Parathyroid adenoma (tissue), 2 donors: Measurements from ENCODE around the gene NOTUM.

ENCODE experiments used
- H2AFZ ChIP-seq: fragments of 300-600 bp; sonication (generic); one replicate; pipeline ENCODE4 v1.7.0; 2017; ENCODE audit warnings: antibody characterized with exemption, mild to moderate bottlenecking
- H3K27ac ChIP-seq: fragments of 300-600 bp; sonication (generic); one replicate; pipeline ENCODE4 v1.7.0; 2017
- H3K27me3 ChIP-seq: fragments of 300-600 bp; sonication (generic); one replicate; pipeline ENCODE4 v1.7.0; 2017; ENCODE audit warnings: low read length; ENCODE audit not compliant: control insufficient read depth, insufficient read depth
- H3K36me3 ChIP-seq: fragments of 300-600 bp; sonication (generic); one replicate; pipeline ENCODE4 v1.7.0; 2017; ENCODE audit warnings: low read length; ENCODE audit not compliant: control insufficient read depth, insufficient read depth
- H3K4me1 ChIP-seq: fragments of 300-600 bp; sonication (generic); one replicate; pipeline ENCODE4 v1.7.0; 2017; ENCODE audit warnings: control low read depth
- H3K4me2 ChIP-seq: fragments of 300-600 bp; sonication (generic); one replicate; pipeline ENCODE4 v1.7.0; 2017; ENCODE audit warnings: low read length
- H3K4me3 ChIP-seq: fragments of 300-600 bp; sonication (generic); one replicate; pipeline ENCODE4 v1.7.0; 2017; ENCODE audit warnings: low read depth, low read length
- H3K79me2 ChIP-seq: fragments of 300-600 bp; sonication (generic); one replicate; pipeline ENCODE4 v1.7.0; 2017; ENCODE audit warnings: control low read depth
- H3K9ac ChIP-seq: fragments of 300-600 bp; sonication (generic); one replicate; pipeline ENCODE4 v1.7.0; 2017; ENCODE audit warnings: mild to moderate bottlenecking
- H3K9me3 ChIP-seq: fragments of 300-600 bp; sonication (generic); one replicate; pipeline ENCODE4 v1.7.0; 2017; ENCODE audit warnings: low read length; ENCODE audit not compliant: control insufficient read depth
- TF ChIP-seq, protein P1 (sequence below): fragments of 300-600 bp; sonication (generic); IDR thresholded peaks from one replicate; pipeline ENCODE4 v1.7.0; 2017; ENCODE audit warnings: antibody characterized with exemption, mild to moderate bottlenecking
- donor health status: primary hyperparathyroidism.

The NOTUM gene

GRCh38 chr17:81987161-81987770 is 26.3 kb upstream of the NOTUM start:
- TF ChIP-seq, protein P1, sequence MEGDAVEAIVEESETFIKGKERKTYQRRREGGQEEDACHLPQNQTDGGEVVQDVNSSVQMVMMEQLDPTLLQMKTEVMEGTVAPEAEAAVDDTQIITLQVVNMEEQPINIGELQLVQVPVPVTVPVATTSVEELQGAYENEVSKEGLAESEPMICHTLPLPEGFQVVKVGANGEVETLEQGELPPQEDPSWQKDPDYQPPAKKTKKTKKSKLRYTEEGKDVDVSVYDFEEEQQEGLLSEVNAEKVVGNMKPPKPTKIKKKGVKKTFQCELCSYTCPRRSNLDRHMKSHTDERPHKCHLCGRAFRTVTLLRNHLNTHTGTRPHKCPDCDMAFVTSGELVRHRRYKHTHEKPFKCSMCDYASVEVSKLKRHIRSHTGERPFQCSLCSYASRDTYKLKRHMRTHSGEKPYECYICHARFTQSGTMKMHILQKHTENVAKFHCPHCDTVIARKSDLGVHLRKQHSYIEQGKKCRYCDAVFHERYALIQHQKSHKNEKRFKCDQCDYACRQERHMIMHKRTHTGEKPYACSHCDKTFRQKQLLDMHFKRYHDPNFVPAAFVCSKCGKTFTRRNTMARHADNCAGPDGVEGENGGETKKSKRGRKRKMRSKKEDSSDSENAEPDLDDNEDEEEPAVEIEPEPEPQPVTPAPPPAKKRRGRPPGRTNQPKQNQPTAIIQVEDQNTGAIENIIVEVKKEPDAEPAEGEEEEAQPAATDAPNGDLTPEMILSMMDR, result no peak
- no peak overlapping the region for H3K27ac ChIP-seq
- no peak overlapping the region for H2AFZ ChIP-seq
- no peaks in the 10 kb centered on the region for H3K27me3 ChIP-seq
- no peaks in the 10 kb centered on the region for H3K36me3 ChIP-seq
- no peak overlapping the region for H3K4me3 ChIP-seq
- peaks cover 22% of the 10 kb centered on the region for H3K79me2 ChIP-seq
- peaks cover 12% of the 10 kb centered on the region for H3K4me1 ChIP-seq
- H3K4me2 ChIP-seq, result no peak overlapping the region
- H3K9ac ChIP-seq, result no peak overlapping the region
- no peaks in the 10 kb centered on the region for H3K9me3 ChIP-seq

DNA sequence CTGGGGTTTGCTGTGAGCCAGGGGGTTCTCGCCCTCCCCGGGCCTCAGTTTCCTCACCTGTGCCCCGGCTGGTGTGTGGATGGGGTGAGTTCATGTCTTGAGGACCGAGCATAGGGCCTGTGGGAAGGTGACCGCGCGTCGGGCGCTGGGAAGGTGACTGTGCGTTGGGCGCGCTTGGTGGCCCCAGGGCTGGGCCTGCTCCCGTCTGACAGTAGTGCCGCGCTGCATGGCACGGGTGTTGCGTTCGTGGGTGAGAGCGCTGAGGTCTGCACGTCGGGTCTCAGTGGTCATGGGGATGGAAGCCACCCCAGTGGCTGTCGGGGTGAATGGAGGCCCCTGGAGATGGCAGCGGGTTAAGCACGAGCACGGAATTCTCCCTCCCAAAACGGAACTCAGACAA is 25.6 kb upstream of the NOTUM start:
- Histone ChIP-seq H3K9ac (no peak overlapping the region), H3K4me1 (peaks cover 7% of the 10 kb centered on the region), H2AFZ (no peak overlapping the region), H3K9me3 (no peaks in the 10 kb centered on the region), H3K36me3 (no peaks in the 10 kb centered on the region), H3K27me3 (no peaks in the 10 kb centered on the region), H3K4me3 (no peak overlapping the region), H3K27ac (no peak overlapping the region), H3K79me2 (peaks cover 22% of the 10 kb centered on the region), H3K4me2 (no peak overlapping the region)
- TF ChIP-seq, protein P1, result no peak

GRCh38 chr17:81984773-81985410 is 23.9 kb upstream of the NOTUM start:
- H3K4me3 ChIP-seq, result no peak overlapping the region
- no peak overlapping the region for H2AFZ ChIP-seq
- no peaks in the 10 kb centered on the region for H3K36me3 ChIP-seq
- no peak overlapping the region for H3K9ac ChIP-seq
- H3K27me3 ChIP-seq, result no peaks in the 10 kb centered on the region
- H3K9me3 ChIP-seq, result no peaks in the 10 kb centered on the region
- no peak overlapping the region for H3K27ac ChIP-seq
- TF ChIP-seq, protein P1, result no peak
- no peak overlapping the region for H3K4me2 ChIP-seq
- H3K4me1 ChIP-seq, result no peaks in the 10 kb centered on the region
- peaks cover 22% of the 10 kb centered on the region for H3K79me2 ChIP-seq

GRCh38 chr17:81983639-81984373 is 22.8 kb upstream of the NOTUM start:
- Histone ChIP-seq H3K9me3 (no peaks in the 10 kb centered on the region), H3K9ac (no peak overlapping the region), H3K4me2 (no peak overlapping the region), H3K27me3 (no peaks in the 10 kb centered on the region), H3K4me3 (no peak overlapping the region), H3K36me3 (no peaks in the 10 kb centered on the region), H3K27ac (no peak overlapping the region), H3K79me2 (peaks cover 22% of the 10 kb centered on the region), H3K4me1 (peaks cover 5% of the 10 kb centered on the region), H2AFZ (no peak overlapping the region)
- TF ChIP-seq, protein P1, result no peak
